ENCODE measurements around the gene HOOK1. TPM values are rescaled to one million over a fixed set of nuclear protein-coding genes. Genes with fewer than 3 reads are reported as not detected.
A peak's percentile ranks its signal among the peaks of the same experiment; 100 is the strongest.

HOOK1 gene
- total RNA-seq, 1 donor from 2014 or later, result 2.1 TPM

DNA sequence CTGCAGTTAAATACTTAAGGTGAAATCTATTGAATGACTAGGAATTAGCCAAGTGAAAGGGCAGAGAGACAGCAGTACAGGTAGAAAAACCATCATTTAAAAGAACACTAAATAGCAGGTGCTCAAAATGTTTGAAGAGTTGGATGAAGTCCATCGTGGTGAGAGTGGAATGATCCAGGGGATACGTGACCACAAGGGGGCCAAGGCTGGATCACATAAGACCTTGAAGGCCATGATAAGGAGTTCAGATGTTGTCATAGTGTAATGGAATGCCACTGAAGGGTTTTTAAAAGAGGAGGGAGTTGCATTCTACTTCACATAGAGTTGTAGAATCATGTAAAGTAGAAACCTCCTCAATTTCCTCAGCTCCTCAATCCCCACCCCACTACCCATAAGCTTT, 34.8 kb upstream of the HOOK1 start:
- Mint-ChIP-seq H3K36me3 (ENCODE audit: low read depth) (peaks cover 2% of the 10 kb centered on the region), H3K4me3 (no peak overlapping the region), H3K27me3 (ENCODE audit: low read depth) (no peaks in the 10 kb centered on the region), H3K4me1 (no peaks in the 10 kb centered on the region), H3K9me3 (no peaks in the 10 kb centered on the region), H3K27ac (ENCODE audit: unreplicated experiment) (no peak overlapping the region)
- DNase-seq (ENCODE audit: low read depth, low spot score), result no peak
- TF ChIP-seq, protein P1, sequence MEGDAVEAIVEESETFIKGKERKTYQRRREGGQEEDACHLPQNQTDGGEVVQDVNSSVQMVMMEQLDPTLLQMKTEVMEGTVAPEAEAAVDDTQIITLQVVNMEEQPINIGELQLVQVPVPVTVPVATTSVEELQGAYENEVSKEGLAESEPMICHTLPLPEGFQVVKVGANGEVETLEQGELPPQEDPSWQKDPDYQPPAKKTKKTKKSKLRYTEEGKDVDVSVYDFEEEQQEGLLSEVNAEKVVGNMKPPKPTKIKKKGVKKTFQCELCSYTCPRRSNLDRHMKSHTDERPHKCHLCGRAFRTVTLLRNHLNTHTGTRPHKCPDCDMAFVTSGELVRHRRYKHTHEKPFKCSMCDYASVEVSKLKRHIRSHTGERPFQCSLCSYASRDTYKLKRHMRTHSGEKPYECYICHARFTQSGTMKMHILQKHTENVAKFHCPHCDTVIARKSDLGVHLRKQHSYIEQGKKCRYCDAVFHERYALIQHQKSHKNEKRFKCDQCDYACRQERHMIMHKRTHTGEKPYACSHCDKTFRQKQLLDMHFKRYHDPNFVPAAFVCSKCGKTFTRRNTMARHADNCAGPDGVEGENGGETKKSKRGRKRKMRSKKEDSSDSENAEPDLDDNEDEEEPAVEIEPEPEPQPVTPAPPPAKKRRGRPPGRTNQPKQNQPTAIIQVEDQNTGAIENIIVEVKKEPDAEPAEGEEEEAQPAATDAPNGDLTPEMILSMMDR (conservative IDR thresholded peaks at IDR 0.05), result peak; percentile 48

DNA sequence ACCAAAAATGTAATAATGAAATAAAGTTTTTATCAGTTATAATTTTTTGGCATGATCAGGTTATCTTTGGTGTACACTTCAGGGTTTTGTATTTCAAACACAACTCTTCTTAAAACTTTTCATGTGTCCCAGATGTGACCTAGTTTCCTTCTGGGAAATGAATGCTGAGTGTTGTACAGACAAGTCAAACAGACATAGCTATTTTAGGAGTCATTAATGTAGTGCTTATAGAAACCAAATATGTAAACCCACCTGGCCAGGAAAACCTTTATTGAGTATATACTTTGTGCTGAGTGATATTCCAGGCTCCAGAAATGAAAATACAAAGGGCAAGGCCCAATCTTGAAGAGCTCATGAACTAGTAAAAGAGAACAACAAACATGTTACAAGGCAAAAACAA, 25.9 kb upstream of the HOOK1 start:
- DNase-seq (ENCODE audit: low read depth, low spot score), result no peak
- Mint-ChIP-seq H3K27me3 (ENCODE audit: low read depth) (no peaks in the 10 kb centered on the region), H3K27ac (ENCODE audit: unreplicated experiment) (no peak overlapping the region), H3K36me3 (ENCODE audit: low read depth) (peaks cover 23% of the 10 kb centered on the region), H3K9me3 (peaks cover 14% of the 10 kb centered on the region), H3K4me1 (no peaks in the 10 kb centered on the region), H3K4me3 (no peak overlapping the region)
- TF ChIP-seq, protein P1 (conservative IDR thresholded peaks at IDR 0.05), result no peak

DNA sequence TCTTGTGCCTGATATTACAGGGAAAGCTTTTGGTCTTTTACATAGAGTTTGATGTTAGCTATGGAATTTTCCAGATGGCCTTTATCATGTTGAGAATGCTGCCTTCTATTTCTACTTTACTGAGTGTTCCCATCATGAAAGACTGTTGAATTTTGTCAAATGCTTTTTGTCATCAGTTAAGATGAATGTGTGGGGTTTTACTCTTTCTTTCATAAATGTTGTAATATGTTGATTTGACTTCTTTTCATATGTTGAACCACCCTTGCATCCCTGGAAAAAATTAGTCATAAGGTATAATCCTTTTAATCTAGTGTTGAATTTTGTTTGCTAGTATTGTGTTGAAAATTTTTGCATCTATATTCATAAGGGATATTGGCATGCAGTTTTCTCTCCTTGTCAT, 16.1 kb upstream of the HOOK1 start:
- H3K36me3 Mint-ChIP-seq (ENCODE audit: low read depth), result peaks cover 3% of the 10 kb centered on the region
- DNase-seq (ENCODE audit: low read depth, low spot score), result no peak
- no peak overlapping the region for H3K27ac Mint-ChIP-seq (ENCODE audit: unreplicated experiment)
- H3K4me1 Mint-ChIP-seq, result no peaks in the 10 kb centered on the region
- H3K27me3 Mint-ChIP-seq (ENCODE audit: low read depth), result no peaks in the 10 kb centered on the region
- TF ChIP-seq, protein P1 (conservative IDR thresholded peaks at IDR 0.05), result no peak
- H3K4me3 Mint-ChIP-seq, result no peak overlapping the region
- peaks cover 19% of the 10 kb centered on the region for H3K9me3 Mint-ChIP-seq

DNA sequence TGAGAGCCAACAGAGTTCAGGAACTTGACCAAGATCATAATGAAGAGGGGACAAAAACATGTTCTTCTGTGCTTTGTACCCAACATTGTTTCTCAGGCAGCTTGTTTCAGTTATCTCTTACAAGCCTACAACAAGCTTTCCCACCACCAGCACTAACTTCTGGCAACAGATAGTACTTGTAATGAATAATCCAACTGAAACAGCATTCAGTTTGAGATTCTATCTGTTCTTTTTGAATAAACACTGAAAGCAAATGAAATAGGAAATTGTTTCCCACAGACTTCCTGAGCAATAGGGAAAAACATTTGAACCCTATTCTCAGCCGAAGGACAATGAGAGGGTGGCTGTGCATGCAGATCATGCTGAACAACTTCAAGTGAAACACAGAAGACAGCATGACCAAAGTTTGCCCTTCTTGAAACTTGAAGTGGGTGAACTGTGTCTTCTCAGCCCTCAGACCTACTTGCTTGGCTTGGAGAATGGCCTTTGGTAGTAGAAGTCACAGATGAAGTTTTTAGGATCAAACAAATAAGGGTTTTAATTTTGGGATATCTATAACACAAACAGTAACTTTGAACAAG, 11.2 kb upstream of the HOOK1 start:
- no peaks in the 10 kb centered on the region for H3K36me3 Mint-ChIP-seq (ENCODE audit: low read depth)
- H3K27me3 Mint-ChIP-seq (ENCODE audit: low read depth), result peaks cover 4% of the 10 kb centered on the region
- no peak for DNase-seq (ENCODE audit: low read depth, low spot score)
- peaks cover 2% of the 10 kb centered on the region for H3K9me3 Mint-ChIP-seq
- no peak overlapping the region for H3K27ac Mint-ChIP-seq (ENCODE audit: unreplicated experiment)
- no peak overlapping the region for H3K4me3 Mint-ChIP-seq
- H3K4me1 Mint-ChIP-seq, result no peaks in the 10 kb centered on the region
- TF ChIP-seq, protein P1 (conservative IDR thresholded peaks at IDR 0.05), result no peak

DNA sequence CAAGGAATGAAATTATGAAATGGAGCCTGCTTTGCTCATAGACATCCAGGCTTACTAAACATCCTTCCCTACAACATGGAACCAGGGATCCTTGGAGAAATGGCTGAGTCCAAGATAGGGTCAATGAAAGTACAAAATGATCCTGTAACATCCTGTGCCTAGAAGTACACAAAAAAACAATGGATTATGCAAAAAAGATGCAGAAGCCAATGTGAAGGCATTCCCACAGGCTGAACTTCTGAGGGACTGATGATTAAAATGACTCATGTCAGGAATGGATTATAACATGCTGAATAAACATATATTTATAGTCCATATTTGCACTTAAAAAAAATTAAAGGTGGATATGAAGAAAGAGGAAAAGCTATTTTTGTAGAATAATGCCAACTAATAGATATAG, 10.4 kb upstream of the HOOK1 start:
- Mint-ChIP-seq H3K27me3 (ENCODE audit: low read depth) (peaks cover 10% of the 10 kb centered on the region), H3K9me3 (peaks cover 2% of the 10 kb centered on the region), H3K4me3 (no peak overlapping the region), H3K36me3 (ENCODE audit: low read depth) (no peaks in the 10 kb centered on the region), H3K27ac (ENCODE audit: unreplicated experiment) (no peak overlapping the region), H3K4me1 (no peaks in the 10 kb centered on the region)
- DNase-seq (ENCODE audit: low read depth, low spot score), result no peak
- TF ChIP-seq, protein P1 (conservative IDR thresholded peaks at IDR 0.05), result no peak
